ENCODE data around the gene TXNRD2.
"Not testable (repeated sequence)": the region's sequence is repeated elsewhere in the genome, so short reads cannot be mapped to it uniquely, and the experiment has no call there.

The TXNRD2 gene

DNA sequence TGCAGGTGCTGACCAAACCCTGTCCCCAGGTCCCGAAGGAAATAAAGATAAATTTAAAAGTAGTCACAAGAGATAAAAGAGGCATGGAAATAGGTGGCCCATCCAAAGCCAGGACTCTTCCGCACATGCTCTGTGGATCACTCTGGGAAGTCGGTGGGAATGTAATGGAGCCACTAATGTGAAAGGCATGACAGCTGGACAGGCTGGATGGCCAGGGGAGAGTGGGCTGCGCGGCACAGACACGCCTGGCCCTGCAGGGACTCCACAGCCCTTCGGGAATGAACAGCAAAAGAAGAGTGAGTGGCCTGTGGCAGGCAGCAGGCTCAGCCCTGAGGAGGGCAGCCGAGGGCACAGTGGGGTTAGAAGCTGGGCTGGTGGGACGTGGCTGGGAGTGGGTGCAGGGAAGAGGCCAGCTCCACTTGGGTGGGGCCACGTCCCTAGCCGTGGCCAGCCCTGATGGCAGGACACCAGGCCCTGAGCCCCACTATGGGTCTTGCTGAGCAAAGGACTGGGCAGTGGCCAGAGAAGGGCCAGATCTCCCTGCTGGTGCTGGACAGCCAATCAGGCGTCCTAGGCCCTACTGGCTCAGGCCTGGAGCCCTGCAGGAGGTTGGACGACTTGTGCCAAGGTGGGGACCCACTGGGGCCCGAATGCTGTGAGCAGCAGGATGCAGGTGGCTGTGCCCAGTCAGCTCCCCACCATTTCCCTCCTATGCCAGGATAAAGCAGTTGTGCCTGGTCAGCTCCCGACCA is 55.6 kb downstream of the TXNRD2 start:
- DNase-seq = no peak

DNA sequence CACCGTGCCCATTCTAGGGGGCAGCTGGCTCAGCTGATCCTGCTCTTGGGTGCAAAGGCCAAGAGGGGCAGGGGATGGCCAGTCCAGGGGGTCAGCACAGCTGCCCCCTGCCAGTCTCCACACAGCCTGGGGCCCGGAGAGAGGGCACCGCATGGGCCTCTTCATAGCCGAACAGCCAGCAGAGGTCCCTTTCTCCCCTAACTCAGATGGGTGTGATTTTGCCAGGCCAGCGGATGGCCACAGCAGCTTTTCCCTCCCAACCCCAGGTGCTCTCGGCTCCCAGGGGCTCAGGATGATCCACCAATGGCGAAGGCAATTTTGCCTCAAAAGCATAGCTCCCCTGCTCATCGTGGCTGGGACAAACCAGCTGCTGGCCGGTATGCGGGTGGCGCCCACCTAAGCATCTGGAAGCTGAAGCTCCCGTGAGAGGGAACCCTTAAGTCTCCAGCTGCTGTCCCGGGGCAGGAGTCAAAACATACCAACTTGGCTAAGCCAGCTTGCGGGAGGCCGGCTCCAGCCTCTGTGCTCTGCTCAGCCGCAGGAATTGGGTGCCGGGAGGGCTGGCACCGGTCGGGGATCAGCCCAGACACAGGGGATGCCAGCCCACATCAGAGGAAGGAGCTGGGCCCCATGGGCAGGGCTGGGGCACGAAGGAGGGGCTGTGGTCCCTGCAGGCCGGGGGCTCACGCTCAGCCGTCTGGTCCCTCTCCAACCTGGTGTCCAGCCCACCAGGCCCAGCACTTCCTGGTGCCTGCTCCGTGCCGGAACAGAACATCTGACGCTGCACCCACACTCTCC is 56.5 kb downstream of the TXNRD2 start:
- DNase-seq = no peak

GRCh38 chr22:19884161-19884953 is 57.3 kb downstream of the TXNRD2 start:
- no peak for DNase-seq

DNA sequence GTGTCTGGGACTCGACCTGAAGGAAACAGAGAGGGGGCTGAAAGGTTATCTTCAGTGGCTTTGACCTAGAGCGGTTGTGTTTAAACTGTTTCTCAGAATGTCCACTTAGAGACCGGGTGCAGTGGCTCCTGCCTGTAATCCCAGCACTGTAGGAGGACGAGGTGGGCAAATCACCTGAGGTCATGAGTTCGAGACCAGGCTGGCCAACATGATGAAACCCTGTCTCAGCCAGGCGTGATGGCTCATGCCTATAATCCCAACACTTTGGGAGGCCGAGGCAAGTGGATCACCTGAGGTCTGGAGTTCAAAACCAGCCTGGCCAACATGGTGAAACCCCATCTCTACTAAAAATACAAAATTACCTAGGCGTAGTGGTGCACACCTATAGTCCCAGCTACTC is 58.2 kb downstream of the TXNRD2 start:
- not testable (repeated sequence) for DNase-seq

GRCh38 chr22:19882446-19883381 is 58.9 kb downstream of the TXNRD2 start:
- no peak for DNase-seq

GRCh38 chr22:19880786-19881569 is 60.6 kb downstream of the TXNRD2 start:
- no peak for DNase-seq

GRCh38 chr22:19879992-19880785 is 61.4 kb downstream of the TXNRD2 start:
- DNase-seq = no peak

GRCh38 chr22:19879643-19879991 is 62.0 kb downstream of the TXNRD2 start:
- no peak for DNase-seq

GRCh38 chr22:19879246-19879570 is 62.4 kb downstream of the TXNRD2 start:
- DNase-seq = no peak

- DNase-seq = no peak
These were observed 63.0 kb downstream of the TXNRD2 start for GRCh38 chr22:19878461-19879245.

DNA sequence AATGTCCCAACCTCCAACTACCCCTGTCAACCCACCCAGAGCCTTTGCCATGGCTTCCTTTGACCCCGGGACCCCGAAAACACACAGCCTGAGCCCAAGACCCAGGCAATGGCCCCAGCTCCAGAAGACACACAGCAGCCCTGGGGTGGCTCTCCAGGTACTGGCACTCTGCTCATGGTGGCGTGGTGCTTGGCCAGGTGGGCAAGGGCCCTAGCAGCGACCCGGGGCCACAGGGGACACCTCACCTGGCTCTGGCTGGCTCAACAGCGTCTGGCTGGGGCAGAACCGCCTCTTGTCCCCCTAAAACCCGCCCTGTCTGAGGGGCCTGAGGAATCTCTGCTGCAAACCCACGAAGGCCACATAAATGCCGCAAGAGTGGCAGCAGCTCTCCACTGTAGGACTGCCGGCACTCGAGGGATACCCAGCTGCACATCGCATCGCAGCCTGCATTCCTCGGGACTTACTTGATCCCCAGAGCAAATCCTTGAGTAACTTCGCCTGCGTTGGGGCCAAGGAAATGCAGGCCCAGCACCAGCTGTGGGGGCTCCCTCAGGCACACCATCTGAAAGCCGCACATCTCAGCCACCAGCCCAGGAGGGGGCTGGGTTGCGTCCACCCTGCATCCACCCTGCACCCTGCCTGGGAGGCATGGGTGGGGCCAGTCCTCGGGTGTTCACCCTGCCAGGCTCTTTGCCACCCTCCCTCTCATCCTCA is 63.8 kb downstream of the TXNRD2 start:
- DNase-seq = no peak

GRCh38 chr22:19876941-19877625 is 64.5 kb downstream of the TXNRD2 start:
- DNase-seq = no peak

- no peak for DNase-seq
These were observed 65.2 kb downstream of the TXNRD2 start for GRCh38 chr22:19876314-19876940.

DNA sequence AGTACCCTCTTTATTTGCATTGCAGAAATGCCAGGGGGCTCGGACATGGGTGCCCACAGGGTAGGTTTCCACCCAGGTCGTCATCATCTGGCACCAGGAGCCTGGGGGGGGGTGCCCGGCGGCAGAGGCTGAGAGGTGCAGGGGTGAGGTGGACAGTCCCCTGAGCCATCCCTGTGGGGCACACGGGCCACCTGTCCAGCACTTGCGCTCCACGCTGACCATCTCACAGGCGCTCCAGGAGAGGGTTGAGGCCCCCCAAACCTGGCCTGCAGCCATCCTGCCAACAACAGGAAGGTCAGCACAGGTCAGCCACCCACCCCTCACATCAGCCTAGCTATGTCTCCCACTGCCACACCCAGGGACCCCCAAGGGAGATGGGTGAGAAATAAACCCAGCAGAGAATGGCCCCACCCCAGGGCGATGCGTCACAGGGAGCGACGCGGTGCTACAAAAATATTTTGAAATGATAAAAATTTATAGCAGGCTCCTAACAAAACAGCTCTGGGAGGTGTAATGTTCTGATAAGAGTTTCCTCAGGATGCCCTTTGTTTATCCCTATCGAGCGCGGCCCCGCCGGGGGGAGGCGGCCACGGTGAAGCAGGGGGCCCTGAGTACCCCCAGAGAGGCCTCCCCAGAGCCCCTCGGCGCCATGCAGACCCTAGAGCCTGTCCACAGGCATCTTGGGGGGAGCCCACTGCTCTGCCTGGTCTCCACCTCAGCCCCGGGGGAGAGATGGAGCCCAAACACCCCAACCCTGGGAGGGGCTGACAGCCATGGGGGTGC is 65.9 kb downstream of the TXNRD2 start:
- no peak for DNase-seq

- no peak for DNase-seq
These were observed 66.5 kb downstream of the TXNRD2 start for GRCh38 chr22:19875061-19875530.

GRCh38 chr22:19874307-19875060 is 67.1 kb downstream of the TXNRD2 start:
- DNase-seq = no peak

DNA sequence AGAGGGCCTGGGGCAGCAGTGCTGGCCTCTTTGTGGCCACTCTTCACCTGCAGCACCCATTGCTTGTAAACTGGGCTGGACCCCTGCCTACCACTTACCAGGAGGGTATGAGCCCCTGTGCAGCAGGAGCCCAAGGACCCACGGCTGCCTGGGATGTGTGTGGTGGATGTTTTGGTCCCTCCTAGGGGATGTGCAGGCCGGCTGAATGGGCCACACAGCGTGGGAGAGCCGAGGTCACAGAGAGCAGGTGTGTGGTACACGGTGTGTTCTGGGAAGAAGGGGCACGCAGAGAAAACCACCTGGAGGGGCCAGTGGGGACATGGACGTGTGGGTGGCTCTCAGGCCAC is 67.7 kb downstream of the TXNRD2 start:
- DNase-seq = no peak
